ENCODE measurements around the gene CBX3.
"Not testable (repeated sequence)": the region's sequence is repeated elsewhere in the genome, so short reads cannot be mapped to it uniquely, and the experiment has no call there.

Gene CBX3

DNA sequence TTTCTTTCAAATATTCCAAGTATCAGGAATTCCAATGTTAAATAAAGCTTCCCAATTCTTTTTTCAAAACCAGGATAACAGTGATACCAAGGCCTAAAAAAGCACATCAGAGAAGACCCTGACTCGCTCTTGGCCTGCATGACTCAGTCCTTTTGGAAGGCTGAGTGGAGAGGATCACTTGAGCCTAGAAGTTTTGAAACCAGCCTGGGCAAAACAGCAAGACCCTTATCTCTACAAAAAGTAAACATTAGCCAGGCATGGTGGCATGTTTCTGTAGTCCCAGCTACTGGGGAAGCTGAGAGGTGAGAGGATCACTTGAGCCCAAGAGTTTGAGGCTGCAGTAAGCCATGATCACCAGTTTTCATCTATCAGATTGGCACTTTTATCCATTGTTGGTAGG is 30.9 kb upstream of the CBX3 start:
- DNase-seq: no peak

- DNase-seq: no peak
Observed at GRCh38 chr7:26171601-26172000, 29.9 kb upstream of the CBX3 start.

- no peak for DNase-seq
Observed at GRCh38 chr7:26172048-26172447, 29.5 kb upstream of the CBX3 start.

DNA sequence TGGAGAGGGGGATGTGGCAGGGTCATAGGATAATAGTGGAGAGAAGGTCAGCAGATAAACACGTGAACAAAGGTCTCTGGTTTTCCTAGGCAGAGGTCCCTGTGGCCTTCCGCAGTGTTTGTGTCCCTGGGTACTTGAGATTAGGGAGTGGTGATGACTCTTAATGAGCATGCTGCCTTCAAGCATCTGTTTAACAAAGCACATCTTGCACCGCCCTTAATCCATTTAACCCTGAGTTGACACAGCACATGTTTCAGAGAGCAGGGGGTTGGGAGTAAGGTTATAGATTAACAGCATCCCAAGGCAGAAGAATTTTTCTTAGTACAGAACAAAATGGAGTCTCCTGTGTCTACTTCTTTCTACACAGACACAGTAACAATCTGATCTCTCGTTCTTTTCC is 25.6 kb upstream of the CBX3 start:
- not testable (repeated sequence) for DNase-seq

DNA sequence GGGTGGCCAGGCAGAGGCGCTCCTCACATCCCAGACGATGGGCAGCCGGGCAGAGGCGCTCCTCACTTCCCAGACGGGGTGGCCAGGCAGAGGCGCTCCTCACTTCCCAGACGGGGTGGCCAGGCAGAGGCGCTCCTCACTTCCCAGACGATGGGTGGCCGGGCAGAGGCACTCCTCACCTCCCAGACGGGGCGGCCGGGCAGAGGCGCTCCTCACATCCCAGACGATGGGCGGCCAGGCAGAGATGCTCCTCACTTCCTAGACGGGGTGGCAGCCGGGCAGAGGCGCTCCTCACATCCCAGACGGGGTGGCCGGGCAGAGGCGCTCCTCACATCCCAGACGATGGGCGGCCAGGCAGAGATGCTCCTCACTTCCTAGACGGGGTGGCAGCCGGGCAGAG is 24.8 kb upstream of the CBX3 start:
- not testable (repeated sequence) for DNase-seq

DNA sequence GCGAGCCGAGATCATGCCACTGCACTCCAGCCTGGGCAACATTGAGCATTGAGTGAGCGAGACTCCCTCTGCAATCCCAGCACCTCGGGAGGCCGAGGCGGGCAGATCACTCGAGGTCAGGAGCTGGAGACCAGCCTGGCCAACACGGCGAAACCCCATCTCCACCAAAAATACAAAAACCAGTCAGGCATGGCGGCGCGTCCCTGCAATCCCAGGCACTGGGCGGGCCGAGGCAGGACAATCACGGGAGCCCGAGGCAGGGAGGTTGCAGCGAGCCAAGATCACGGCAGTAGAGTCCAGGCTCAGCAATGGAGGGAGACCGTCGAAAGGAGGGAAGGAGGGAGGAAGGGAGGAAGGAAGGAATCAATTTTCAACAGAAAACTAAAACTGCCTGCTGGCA is 24.3 kb upstream of the CBX3 start:
- not testable (repeated sequence) for DNase-seq

- no peak for DNase-seq
Observed at GRCh38 chr7:26178272-26178960, 23.1 kb upstream of the CBX3 start.

DNA sequence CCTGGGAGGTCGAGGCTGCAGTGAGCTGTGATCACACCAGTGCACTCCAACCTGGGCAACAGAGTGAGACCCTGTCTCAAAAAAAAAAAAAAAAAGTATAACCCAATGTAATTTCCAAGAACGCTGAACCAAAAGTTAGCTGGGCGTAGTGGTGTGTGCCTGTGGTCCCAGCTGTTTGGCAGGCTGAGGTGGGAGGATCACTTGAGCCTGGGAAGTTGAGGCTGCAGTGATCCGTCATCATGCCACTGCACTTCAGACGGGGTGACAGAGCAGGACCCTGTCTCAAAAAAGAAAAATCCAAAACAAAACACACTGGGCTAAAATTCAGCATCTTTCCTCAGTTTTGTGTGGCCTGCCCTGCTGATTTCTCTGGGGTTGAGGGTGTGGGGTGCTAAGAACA is 22.1 kb upstream of the CBX3 start:
- DNase-seq: no peak

DNA sequence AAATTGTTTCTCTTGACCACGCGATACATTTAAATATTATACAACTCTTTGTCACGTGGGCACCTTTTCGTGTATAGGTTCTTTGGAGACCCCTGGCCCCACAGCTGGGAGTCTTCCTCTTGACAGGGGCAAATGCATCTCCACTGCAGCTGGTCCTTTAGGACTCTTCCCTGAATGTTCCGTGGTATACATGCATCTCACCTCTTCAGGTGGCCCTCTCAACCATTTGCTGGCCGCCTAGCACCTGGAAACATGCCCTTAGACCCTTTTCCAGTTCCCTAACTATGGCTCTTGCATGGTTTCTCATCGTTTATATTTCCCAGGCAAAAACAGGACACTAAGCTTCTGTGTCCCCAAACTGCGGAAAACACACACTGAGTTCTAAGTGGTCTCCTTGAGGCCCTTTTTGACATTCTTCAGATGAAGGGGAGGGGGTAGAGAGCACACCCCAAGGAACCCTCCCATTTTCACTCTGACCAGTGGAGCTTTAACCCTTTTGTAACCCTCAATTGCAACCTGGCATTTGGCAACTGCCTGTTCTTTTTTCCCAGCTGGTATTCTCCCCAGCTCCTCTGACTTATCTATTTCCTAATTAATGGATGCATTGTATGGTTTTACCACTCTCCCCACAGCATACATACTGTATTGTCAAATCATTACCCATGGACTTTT is 21.6 kb upstream of the CBX3 start:
- no peak for DNase-seq

DNA sequence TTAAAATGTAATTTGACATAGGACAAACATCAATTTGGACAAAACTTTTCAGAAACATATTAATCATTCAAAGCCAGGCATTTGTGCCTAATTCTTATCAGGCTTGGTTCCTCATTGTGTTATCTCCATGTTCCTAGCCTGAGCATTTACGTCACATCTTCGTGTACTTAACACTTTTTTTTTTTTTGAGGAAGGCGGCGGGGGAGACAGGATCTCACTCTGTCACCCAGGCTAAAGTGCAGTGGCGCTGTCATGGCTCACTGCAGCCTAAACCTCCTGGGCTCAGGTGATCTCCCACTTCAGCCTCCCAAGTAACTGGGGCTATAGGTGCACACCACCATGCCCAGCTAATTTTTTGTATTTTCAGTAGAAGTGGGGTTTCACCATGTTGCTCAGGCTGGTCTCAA is 20.8 kb upstream of the CBX3 start:
- no peak for DNase-seq

DNA sequence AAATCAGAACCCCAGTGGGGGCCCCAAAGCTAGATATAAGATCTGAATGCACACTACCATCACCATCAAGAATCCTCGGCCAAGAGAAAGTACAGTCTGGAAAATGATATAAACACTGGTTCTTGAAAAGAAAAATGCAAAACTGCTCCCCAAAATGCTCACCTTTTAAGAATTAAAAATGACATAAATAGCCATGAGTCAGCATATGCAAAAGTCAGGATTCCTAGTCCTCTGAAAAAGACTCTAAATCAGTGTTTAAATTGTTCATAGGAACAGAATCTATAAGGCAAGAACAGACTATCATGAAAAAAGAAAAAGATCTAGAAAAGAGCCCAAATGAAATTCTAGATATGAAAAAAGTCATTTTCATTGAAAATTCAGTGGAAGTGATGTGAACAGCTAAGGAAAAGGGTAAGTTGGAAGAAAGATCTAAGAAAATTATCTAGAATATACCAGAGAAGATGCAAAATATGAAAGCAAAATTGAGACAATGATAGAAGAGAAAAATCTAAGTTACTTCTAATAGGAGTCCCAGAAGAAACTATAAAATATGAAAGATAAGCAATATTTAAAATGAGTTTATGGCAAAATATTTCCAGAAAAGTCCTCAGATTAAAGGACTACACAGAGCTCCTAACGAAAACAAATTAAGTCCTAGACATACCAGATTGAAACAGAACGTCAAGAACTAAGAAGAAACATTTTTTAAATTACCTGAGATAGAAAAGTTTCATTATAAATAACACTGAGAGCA is 19.9 kb upstream of the CBX3 start:
- no peak for DNase-seq

- DNase-seq: no peak
Observed at GRCh38 chr7:26182283-26182682, 19.3 kb upstream of the CBX3 start.

DNA sequence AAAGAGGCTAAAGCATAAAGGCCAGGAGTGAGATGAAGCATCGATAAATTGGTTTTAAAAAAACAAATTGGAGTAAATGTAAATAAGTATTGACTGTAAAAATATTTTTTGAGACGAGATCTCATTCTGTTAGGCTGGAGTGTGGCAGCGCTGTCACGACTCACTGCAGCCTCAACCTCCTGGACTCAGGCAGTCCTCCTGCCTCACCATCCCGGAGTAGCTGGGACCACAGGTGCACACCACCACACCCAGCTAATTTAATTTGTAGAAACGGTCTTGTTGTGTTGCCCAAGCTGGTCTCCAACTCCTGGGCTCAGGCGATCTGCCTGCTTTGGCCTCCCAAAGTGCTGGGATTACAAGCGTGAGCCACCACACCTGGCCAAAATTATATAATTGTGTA is 18.8 kb upstream of the CBX3 start:
- no peak for DNase-seq

DNA sequence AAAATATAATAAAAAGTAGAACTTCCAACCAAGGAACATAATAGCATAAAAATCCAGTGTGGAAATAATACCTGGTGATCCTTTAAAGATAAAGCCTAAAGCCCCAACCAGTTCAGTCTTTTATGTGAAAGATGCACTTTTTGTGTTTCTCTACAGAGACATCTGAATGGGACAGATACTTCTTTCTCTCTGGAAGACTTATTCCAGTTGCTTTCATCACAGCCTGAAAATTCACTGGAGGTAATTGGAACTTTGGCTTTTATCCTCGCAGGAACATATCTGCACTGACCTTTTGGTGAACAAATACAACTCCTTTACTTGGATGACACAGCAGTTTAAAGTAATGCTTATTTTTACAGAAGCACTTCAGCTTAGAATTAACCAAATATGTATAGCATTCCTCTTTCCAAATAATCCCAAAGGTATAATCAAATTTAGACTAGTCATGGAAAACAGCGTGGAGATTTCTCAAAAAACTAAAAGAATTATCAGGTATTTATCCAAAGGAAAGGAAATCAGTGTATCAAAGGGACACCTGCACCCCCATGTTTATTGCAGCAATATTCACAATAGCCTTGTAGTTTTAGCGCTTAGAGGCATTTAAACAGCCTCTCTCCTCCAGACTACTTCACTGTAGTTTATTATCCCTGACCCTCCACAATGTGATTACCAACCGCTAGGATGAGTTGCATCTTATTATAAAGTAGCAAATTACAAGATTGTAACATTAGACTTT is 17.8 kb upstream of the CBX3 start:
- no peak for DNase-seq

GRCh38 chr7:26184281-26185101 is 17.1 kb upstream of the CBX3 start:
- DNase-seq: not testable (repeated sequence)

- DNase-seq: no peak
Observed at GRCh38 chr7:26185131-26185843, 16.3 kb upstream of the CBX3 start.

DNA sequence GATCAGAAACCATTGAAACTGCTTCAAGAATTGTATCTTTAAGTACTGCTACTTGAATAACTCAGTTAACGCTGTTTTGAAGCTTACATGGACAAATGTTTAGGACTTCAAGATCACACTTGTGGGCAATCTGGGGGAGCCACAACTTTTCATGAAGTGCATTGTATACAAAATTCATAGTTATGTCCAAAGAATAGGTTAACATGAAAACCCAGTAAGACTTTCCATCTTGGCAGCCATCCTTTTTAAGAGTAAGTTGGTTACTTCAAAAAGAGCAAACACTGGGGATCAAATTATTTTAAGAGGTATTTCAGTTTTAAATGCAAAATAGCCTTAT is 15.7 kb upstream of the CBX3 start:
- DNase-seq: no peak

DNA sequence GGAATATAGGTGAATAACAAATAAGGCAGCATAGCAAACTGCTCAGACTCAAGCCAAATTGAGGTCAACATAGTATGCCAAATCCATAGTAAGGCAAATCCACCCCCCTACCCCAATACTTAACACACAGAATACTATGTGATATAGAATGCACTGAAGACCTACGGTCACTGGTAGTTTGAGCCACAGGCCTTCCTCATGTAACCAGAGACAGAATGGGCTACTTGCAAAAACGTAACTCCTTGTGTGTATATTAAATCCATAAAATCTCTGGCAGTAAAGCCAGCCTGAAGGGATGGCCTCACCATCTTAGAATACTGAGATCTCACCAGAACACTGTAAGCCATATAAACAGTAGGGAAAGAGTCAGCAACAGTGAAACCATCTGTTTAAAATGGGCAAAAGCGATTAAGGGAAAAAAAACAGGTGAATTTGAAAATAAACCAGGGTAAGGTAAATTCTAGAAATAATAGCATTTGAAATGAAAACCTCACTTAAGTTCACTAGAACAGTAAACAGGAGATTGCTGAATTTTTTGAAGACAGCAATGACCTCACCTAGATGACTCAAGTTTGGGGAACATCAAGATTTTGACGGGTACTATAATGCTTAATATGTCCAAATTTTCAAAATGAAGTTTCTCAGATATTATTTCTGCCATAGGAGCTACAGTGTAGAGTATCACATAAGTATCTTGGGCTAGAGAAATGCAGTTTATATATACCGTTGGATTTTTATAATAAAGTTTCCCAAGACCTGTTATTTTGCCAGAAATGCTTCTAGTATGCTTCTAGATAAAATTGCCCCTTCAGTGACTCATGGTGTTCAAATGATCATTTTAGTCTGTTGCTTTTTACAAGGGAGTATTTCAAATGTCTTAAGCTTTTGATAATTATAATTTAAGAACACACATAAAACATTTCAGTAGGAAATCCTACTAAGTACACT is 14.9 kb upstream of the CBX3 start:
- DNase-seq: no peak

DNA sequence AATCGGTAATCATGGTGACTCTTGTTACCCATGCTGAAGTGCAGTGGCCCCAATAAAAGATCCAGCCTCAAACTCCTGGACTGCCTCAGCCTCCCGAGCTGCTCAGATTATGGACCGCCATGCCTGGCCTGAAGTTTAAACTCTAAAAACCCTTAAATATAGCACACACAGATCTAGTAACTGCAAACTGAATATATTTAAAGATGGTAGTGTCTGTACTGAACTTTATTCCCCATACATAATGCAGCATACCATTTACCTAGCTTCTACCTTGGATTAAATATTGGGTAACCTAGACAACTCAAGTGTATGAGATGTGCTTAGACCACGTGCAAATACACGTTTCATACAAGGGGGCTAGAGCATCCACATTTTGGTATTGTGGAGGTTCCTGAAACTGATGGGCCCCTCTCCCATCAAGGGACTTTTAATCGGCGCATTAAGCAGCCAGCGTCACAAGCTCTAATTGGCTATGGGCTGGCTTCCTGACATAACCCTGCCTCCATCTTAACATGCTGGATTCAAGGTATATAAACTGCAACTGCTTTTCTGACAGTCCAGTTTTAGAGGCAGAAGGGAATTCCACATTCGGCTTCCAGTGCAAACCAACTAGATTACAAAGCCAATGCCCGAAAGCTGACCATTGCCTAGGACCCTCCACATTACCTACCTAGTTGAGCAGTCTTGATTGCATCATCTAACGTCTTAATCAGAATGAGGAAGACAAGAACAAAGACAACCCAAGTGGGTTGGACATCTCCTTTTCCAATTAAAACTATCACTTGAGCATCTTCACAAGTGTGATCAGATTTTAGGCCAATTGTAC is 14.0 kb upstream of the CBX3 start:
- DNase-seq: no peak
